H9 (cell line): ENCODE measurements around the gene DOCK11. TPM values are rescaled to one million over a fixed set of nuclear protein-coding genes. Genes with fewer than 3 reads are reported as not detected.

Experiments used
- DNase-seq: peaks from one replicate; pipeline ENCODE4 v3.0.0-alpha.2; 2017
- H2AFZ ChIP-seq: one replicate; pipeline ENCODE4 v1.6.1; 2013; ENCODE audit warnings: mild to moderate bottlenecking, low read length, control low read depth, moderate library complexity
- H2AK5ac ChIP-seq: 2 replicates; pipeline ENCODE4 v1.6.1; 2013; ENCODE audit warnings: low read length, control low read depth, mixed read lengths; ENCODE audit not compliant: insufficient read length
- H2BK120ac ChIP-seq: one replicate; pipeline ENCODE4 v1.6.1; 2013; ENCODE audit warnings: low read depth, mild to moderate bottlenecking, low read length, control low read depth, inconsistent platforms; ENCODE audit not compliant: poor library complexity, severe bottlenecking
- H2BK12ac ChIP-seq: 2 replicates; pipeline ENCODE4 v1.6.1; 2013; ENCODE audit warnings: low read length, control low read depth, mixed read lengths, low read depth; ENCODE audit not compliant: insufficient read length
- H2BK15ac ChIP-seq: 2 replicates; pipeline ENCODE4 v1.6.1; 2013; ENCODE audit warnings: low read depth, low read length, control low read depth
- H2BK20ac ChIP-seq: one replicate; pipeline ENCODE4 v1.6.1; 2013; ENCODE audit warnings: low read depth, mild to moderate bottlenecking, low read length, control low read depth, inconsistent platforms; ENCODE audit not compliant: poor library complexity, severe bottlenecking
- H2BK5ac ChIP-seq: 2 replicates; pipeline ENCODE4 v1.6.1; 2013; ENCODE audit warnings: low read length, control low read depth, mixed read lengths; ENCODE audit not compliant: insufficient read length
- H3K14ac ChIP-seq: 2 replicates; pipeline ENCODE4 v1.6.1; 2013; ENCODE audit warnings: low read length, control low read depth; ENCODE audit not compliant: insufficient read depth
- H3K18ac ChIP-seq: 2 replicates; pipeline ENCODE4 v1.6.1; 2013; ENCODE audit warnings: low read depth, mild to moderate bottlenecking, mixed read lengths, low read length, control low read depth; ENCODE audit not compliant: insufficient read length
- H3K23ac ChIP-seq: 2 replicates; pipeline ENCODE4 v1.6.1; 2013; ENCODE audit warnings: low read length, control low read depth, mixed read lengths, low read depth; ENCODE audit not compliant: insufficient read length
- H3K23me2 ChIP-seq: 2 replicates; pipeline ENCODE4 v1.6.1; 2013; ENCODE audit warnings: low read depth, mild to moderate bottlenecking, mixed read lengths, low read length, control low read depth; ENCODE audit not compliant: insufficient read length, poor library complexity, severe bottlenecking
- H3K27ac ChIP-seq: 2 replicates; pipeline ENCODE4 v1.5.1; 2013; ENCODE audit warnings: low read length, control low read depth, mixed read lengths, low read depth; ENCODE audit not compliant: insufficient read length
- H3K27me3 ChIP-seq: 2 replicates; pipeline ENCODE4 v1.6.1; 2013; ENCODE audit warnings: low read length, control low read depth, inconsistent platforms; ENCODE audit not compliant: insufficient read depth
- H3K4ac ChIP-seq: 2 replicates; pipeline ENCODE4 v1.6.1; 2013; ENCODE audit warnings: low read depth, mild to moderate bottlenecking, control low read depth, inconsistent platforms, low read length, moderate library complexity
- H3K4me1 ChIP-seq: 2 replicates; pipeline ENCODE4 v1.6.1; 2013; ENCODE audit warnings: low read length, control low read depth, inconsistent platforms; ENCODE audit not compliant: insufficient read depth
- H3K4me2 ChIP-seq: 2 replicates; pipeline ENCODE4 v1.6.1; 2013; ENCODE audit warnings: low read length, control low read depth, mixed read lengths; ENCODE audit not compliant: insufficient read length, insufficient read depth
- H3K56ac ChIP-seq: 2 replicates; pipeline ENCODE4 v1.6.1; 2013; ENCODE audit warnings: low read depth, mild to moderate bottlenecking, mixed read lengths, low read length, control low read depth; ENCODE audit not compliant: insufficient read length
- H3K79me1 ChIP-seq: 2 replicates; pipeline ENCODE4 v1.6.1; 2013; ENCODE audit warnings: low read depth, mild to moderate bottlenecking, moderate library complexity, low read length, control low read depth, inconsistent platforms; ENCODE audit not compliant: insufficient read depth, poor library complexity, severe bottlenecking
- H3K79me2 ChIP-seq: 2 replicates; pipeline ENCODE4 v1.6.1; 2013; ENCODE audit warnings: low read length, control low read depth, inconsistent platforms; ENCODE audit not compliant: insufficient read depth
- H3K9ac ChIP-seq: 2 replicates; pipeline ENCODE4 v1.6.1; 2013; ENCODE audit warnings: low read length, control low read depth, mixed read lengths; ENCODE audit not compliant: insufficient read length; ENCODE audit errors: extremely low read depth
- H3K9me3 ChIP-seq: one replicate; pipeline ENCODE4 v1.6.1; 2013; ENCODE audit warnings: low read depth, low read length, inconsistent platforms; ENCODE audit not compliant: control insufficient read depth
- H3T11ph ChIP-seq: one replicate; pipeline ENCODE4 v1.6.1; 2013; ENCODE audit warnings: mild to moderate bottlenecking, low read length, control low read depth, inconsistent platforms
- H4K20me1 ChIP-seq: one replicate; pipeline ENCODE4 v1.6.1; 2013; ENCODE audit not compliant: control insufficient read depth, insufficient read length, insufficient read depth
- H4K5ac ChIP-seq: 2 replicates; pipeline ENCODE4 v1.6.1; 2013; ENCODE audit warnings: low read depth, mild to moderate bottlenecking, mixed read lengths, low read length, control low read depth; ENCODE audit not compliant: insufficient read length
- H4K8ac ChIP-seq: replicated peaks from 2 replicates; pipeline ENCODE4 v1.6.1; 2013; ENCODE audit warnings: low read length, control low read depth, mixed read lengths, low read depth; ENCODE audit not compliant: insufficient read length
- H4K91ac ChIP-seq: 2 replicates; pipeline ENCODE4 v1.6.1; 2013; ENCODE audit warnings: low read depth, mild to moderate bottlenecking, moderate library complexity, mixed read lengths, low read length, control low read depth; ENCODE audit not compliant: insufficient read length
- H3K27ac Mint-ChIP-seq, 3 experiments: 2 replicates in 2 of 3; 3 replicates in 1 of 3; pipeline ENCODE4 v1.8.0; 2020 to 2021; ENCODE audit warnings: mixed read lengths in 3 of 3, mild to moderate bottlenecking in 1 of 3, moderate library complexity in 1 of 3
- H3K27me3 Mint-ChIP-seq: 2 replicates; pipeline ENCODE4 v1.8.0; 2021; ENCODE audit warnings: low read depth, mild to moderate bottlenecking, moderate library complexity, mixed read lengths
- H3K36me3 Mint-ChIP-seq, 3 experiments: 2 replicates in 2 of 3; 3 replicates in 1 of 3; pipeline ENCODE4 v1.8.0; 2020 to 2021; ENCODE audit warnings: low read depth in 3 of 3, mixed read lengths in 3 of 3; ENCODE audit not compliant: insufficient read depth in 1 of 3
- H3K4me1 Mint-ChIP-seq, 2 experiments: 2 replicates each; pipeline ENCODE4 v1.8.0; 2020; ENCODE audit warnings: mixed read lengths in 2 of 2
- H3K4me3 Mint-ChIP-seq, 2 experiments: 2 replicates in 1 of 2; 3 replicates in 1 of 2; pipeline ENCODE4 v1.8.0; 2020 to 2021; ENCODE audit warnings: mild to moderate bottlenecking in 2 of 2, mixed read lengths in 2 of 2, moderate library complexity in 1 of 2
- H3K9me3 Mint-ChIP-seq, 2 experiments: 2 replicates in 1 of 2; 3 replicates in 1 of 2; pipeline ENCODE4 v1.8.0; 2020; ENCODE audit warnings: mild to moderate bottlenecking in 2 of 2, mixed read lengths in 2 of 2, moderate library complexity in 1 of 2
- CTCF ChIP-seq: fragments of 200-600 bp; sonication (generic); conservative IDR thresholded peaks from 3 replicates; pipeline ENCODE4 v1.8.0; 2021; ENCODE audit warnings: antibody characterized with exemption, mild to moderate bottlenecking
- WGBS: extraction: QIAGEN DNeasy Blood & Tissue Kit; methylation state at CpG from one replicate; pipeline ENCODE4 v1.1.7; 2013; ENCODE audit warnings: missing lambda C conversion rate, low lambda C conversion rate, mixed read lengths; ENCODE audit not compliant: insufficient read length; ENCODE audit errors: extremely low coverage; 5-methylcytosine and 5-hydroxymethylcytosine counted together
- total RNA-seq: library from RNA; stranded (reverse); gene quantifications from 2 replicates; pipeline ENCODE4 v1.2.1, GENCODE V29; 2021

DOCK11 gene
- total RNA-seq, 1 experiment from 2014 or later = 6.2 TPM

- no peak overlapping the region for H2AK5ac ChIP-seq
- H3K27ac ChIP-seq = no peak overlapping the region
- no peaks in the 10 kb centered on the region for H3K23me2 ChIP-seq
- no peaks in the 10 kb centered on the region for H4K20me1 ChIP-seq
- H3K36me3 Mint-ChIP-seq = peaks cover 2 to 17% (median 7%) of the 10 kb centered on the region in 3 experiments; a peak in 6 of 7 replicates
- peaks cover 8 to 72% of the 10 kb centered on the region in 2 experiments; a peak in 4 of 5 replicates for H3K9me3 Mint-ChIP-seq
- no peak overlapping the region for H3K4me3 Mint-ChIP-seq
- H3K79me2 ChIP-seq = no peaks in the 10 kb centered on the region
- H3K27me3 Mint-ChIP-seq = no peaks in the 10 kb centered on the region; the same call in 1 of the 2 replicates
- no peak for TF ChIP-seq CTCF
- H3K4me2 ChIP-seq = no peak overlapping the region
- no peak overlapping the region for H2BK20ac ChIP-seq
- H3K14ac ChIP-seq = no peak overlapping the region
- no peak overlapping the region for H3K27ac Mint-ChIP-seq
- H2BK120ac ChIP-seq = no peak overlapping the region
- no peak overlapping the region for H2BK12ac ChIP-seq
- H3K79me1 ChIP-seq = no peaks in the 10 kb centered on the region
- H2AFZ ChIP-seq = no peak overlapping the region
- no peak overlapping the region for H3T11ph ChIP-seq
- H2BK15ac ChIP-seq = no peak overlapping the region
- H4K8ac ChIP-seq = no peak overlapping the region
- H4K91ac ChIP-seq = no peak overlapping the region
- H3K56ac ChIP-seq = no peak overlapping the region
- no peak overlapping the region for H4K5ac ChIP-seq
- H3K9ac ChIP-seq = no peak overlapping the region
- WGBS = no CpG with 5 or more reads among the region's 1 CpG
- DNase-seq = no peak
- H3K9me3 ChIP-seq = peaks cover 27% of the 10 kb centered on the region
- no peak overlapping the region for H3K23ac ChIP-seq
- no peaks in the 10 kb centered on the region for H3K4me1 ChIP-seq
- no peak overlapping the region for H3K4ac ChIP-seq
- no peak overlapping the region for H2BK5ac ChIP-seq
- H3K4me1 Mint-ChIP-seq = peaks cover 0 to 10% of the 10 kb centered on the region in 2 experiments; a peak in 3 of 4 replicates
- H3K27me3 ChIP-seq = no peaks in the 10 kb centered on the region
- H3K18ac ChIP-seq = no peak overlapping the region
Measured at GRCh38 chrX:118507766-118508165, 12.2 kb downstream of the DOCK11 start.
